Activated T-helper 1 cell treated with anti-CD3 and anti-CD28 coated beads, Interleukin-2, amount 50 U/mL, for 16 hours (primary cell): ENCODE data around the gene TMEM52.

Experiments
- DNase-seq, 2 donors: peaks; one replicate each; pipeline ENCODE4 v3.0.0-alpha.2; 2020; ENCODE audit warnings: low read depth in 1 of 2, low spot score in 1 of 2

TMEM52 gene

DNA sequence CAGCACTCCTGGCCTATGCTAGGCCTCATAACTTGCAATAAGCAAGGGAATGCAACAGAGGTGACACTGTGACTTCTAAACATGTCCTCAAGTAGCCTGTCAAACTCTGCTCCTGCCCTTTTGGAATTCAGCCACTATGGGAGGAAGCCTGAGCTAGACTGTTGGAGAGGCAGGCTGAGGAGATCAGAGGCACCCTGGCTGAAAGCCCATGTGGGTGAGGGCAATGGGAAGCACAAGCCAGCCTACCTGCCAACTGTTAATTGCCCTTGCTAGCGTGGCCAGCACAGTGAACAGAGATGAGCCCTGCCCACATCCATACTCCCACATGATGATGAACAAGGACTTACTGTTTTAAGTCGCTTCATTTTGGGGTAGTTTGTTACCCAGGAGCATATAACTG, 45.9 kb downstream of the TMEM52 start:
- DNase-seq: no peak

- DNase-seq: no peak
These were observed 46.6 kb downstream of the TMEM52 start for GRCh38 chr1:1872329-1872994.

DNA sequence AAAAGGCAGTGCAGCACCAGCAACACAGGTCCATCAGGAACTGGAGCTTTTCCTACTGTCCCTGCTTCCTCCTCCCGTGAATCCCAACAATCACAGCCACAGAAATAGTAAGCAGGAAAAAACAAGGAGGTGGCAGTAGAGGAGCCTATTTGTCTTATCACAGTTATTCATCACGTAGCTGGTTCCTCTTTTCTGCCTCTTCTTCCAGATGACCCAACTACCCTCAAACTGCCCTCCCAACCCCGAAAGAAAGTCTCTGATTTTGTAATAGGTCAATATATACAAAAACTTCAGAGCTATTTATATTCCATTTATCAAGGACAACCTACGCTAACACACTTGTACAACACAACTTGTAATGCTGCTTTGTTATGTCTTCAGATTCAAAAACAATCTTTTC, 49.6 kb downstream of the TMEM52 start:
- no peak for DNase-seq
